22Rv1 (cell line): ENCODE results near the gene DENND2A.

Experiments
- H3K27ac ChIP-seq: fragments of 450-650 bp; 2 replicates; pipeline ENCODE4 v1.5.1; 2017
- ZFX ChIP-seq: fragments of 450-650 bp; IDR thresholded peaks from 2 replicates; pipeline ENCODE4 v1.6.1; 2017; ENCODE audit warnings: antibody characterized with exemption, borderline replicate concordance
- TF ChIP-seq, protein P1 (sequence below): fragments of 450-650 bp; IDR thresholded peaks from 2 replicates; pipeline ENCODE4 v1.5.1; 2017; ENCODE audit warnings: mild to moderate bottlenecking

The DENND2A gene

DNA sequence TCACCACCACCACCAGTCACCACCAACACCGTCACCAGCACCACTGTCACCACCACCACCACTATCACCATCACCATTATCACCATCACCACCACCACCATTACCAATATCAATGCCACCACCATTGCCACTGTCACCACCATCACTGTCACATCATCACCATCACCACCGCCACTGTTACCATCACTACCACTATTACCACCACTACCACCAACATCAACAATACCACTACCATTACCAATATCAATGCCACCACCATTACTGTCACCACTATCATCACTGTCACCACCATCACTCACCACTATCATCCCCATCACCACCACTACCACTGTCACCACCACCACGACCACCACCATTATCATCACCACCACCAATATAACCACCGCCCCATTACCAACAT lies 14.0 kb upstream of the DENND2A start:
- TF ChIP-seq, protein P1, sequence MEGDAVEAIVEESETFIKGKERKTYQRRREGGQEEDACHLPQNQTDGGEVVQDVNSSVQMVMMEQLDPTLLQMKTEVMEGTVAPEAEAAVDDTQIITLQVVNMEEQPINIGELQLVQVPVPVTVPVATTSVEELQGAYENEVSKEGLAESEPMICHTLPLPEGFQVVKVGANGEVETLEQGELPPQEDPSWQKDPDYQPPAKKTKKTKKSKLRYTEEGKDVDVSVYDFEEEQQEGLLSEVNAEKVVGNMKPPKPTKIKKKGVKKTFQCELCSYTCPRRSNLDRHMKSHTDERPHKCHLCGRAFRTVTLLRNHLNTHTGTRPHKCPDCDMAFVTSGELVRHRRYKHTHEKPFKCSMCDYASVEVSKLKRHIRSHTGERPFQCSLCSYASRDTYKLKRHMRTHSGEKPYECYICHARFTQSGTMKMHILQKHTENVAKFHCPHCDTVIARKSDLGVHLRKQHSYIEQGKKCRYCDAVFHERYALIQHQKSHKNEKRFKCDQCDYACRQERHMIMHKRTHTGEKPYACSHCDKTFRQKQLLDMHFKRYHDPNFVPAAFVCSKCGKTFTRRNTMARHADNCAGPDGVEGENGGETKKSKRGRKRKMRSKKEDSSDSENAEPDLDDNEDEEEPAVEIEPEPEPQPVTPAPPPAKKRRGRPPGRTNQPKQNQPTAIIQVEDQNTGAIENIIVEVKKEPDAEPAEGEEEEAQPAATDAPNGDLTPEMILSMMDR, result no peak
- TF ChIP-seq ZFX, result no peak
- H3K27ac ChIP-seq, result no peak overlapping the region

DNA sequence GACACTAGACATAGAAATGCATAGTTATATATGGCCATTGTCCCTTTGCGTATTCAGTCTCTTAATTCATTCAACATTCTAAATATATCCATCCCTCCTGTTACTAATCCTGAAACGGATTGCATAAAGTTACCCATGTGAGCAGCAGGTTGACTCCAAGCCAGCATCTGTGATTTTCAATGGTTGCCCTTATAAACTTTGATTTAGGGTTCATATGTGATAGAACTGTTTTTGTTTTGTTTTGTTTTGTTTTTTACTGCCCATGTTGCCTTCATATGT lies 13.4 kb upstream of the DENND2A start:
- H3K27ac ChIP-seq, result no peak overlapping the region
- TF ChIP-seq, protein P1, result no peak
- no peak for TF ChIP-seq ZFX

DNA sequence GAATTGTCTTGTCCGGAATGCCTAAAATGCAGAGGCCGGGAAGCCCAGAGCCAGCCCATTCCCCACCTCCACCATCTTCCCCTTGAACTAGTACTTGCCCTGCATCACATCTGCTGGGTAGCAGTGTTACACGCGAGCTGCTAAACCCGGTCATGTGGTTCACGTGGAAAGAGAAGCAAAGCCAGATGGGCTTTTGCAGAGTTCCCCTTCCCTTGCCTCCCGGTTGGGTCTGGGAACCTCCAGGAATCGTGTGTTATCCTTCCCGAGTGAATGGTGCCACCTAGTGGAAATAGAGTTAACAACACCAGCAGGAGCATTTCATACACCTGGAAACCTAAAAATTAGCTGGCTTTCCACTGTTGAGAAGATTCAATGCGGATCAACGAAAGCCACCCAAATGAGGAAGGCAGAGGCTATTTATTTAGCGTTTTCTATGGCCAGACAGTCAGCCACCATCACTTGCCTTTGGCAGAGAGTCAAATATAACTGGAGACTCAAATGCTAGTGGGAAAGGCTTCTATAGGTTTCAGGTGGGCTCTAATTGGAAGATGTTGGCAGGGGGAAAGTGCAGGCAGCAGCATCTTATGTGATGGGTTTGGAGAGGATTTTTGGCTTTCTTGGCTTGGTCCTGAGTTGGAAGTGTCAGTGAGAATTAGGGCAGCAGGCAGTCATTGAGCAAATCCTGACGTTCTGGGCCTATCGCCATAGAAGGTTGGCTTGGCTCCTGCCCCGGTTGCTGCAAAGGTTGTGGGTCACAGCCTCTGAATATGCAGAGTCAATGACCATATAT lies 12.9 kb upstream of the DENND2A start:
- H3K27ac ChIP-seq, result no peak overlapping the region

DNA sequence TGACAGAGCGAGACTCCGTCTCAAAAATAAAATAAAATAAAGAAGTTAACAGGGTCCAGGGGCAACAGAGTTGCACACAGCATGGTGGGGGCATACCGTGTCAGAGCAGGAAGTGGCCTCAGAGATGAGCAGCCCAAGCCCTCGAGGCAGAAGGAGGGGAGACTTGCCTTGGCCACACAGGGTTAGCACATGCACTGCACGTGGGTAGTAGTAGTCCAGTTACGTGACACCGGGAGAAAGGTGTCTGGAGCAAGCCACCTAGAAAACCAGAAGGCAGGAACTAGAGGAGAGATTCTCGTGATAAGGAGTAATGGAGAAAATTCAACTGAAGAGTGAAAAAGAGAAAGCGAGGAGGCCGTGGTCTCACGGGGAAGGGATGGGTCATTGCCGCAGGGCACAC lies 9.8 kb upstream of the DENND2A start:
- H3K27ac ChIP-seq, result no peak overlapping the region
- TF ChIP-seq, protein P1, result no peak
- TF ChIP-seq ZFX, result no peak

More for the DNA sequence above, 12.9 kb upstream of the DENND2A start:
- TF ChIP-seq, protein P1, result peak; percentile 96
- no peak for TF ChIP-seq ZFX

DNA sequence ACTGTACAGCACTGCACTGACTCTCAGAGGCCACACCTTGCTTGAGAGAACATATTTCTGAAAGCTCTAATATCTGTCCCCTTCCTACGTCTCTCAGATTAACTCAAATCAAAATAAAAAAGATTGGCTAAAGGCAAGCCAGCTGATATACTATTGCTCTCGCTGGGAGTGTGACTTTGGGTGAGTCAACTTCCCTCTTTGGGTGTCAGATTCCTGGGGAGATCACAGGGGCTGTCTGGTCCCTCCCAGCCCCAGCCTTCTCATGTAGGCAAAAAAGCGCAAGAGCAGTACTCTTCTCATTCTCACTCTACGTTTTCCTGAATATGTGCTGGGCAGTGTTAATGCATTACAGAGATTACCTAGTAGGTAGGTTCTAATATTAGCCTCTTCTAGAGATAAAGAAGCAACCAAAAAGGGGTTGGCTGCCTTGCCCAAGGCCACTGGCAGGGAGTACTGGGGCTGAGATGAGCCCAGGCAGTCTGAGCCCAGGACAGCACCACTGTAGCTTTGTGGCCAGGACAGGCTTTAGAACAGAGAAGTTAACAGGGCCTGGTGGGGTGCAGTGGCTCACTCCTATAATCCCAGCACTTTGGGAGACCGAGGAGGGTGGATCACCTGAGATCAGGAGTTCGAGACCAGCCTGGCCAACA lies 9.1 kb upstream of the DENND2A start:
- H3K27ac ChIP-seq, result no peak overlapping the region
- TF ChIP-seq ZFX, result no peak
- TF ChIP-seq, protein P1, result no peak

DNA sequence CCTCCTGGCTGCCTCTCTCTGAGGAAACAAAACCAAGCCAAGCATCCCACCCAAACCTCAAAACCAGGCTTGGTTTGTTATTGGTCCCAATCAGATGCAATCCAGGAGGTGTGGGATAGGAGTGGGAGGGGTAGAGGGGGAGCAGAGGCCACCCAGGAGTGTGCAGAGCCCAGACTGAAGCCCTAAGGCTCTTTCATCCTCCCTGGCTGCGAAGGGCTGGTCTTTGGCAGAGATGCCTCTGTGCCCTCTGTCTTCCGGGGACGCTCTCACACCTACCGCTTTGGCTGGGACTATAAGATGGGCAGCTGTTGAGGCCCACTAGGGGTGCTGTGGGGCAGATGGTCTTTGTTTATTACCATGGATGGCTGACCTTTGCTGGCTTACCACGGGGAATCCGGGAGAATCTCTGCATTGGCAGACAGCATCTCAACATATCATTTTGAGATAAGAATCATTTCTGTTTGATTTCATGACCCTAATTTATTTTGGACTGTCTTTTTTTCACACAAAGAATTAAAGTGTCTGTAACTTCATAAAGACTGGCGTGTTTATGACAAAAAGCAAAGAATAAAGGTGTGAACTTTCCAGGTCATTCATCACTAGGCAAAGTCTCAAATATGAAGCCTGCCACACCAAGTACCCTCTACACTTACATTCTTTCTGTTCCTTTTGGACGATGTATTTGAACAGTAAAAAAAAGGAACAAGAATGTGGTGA lies 6.5 kb upstream of the DENND2A start:
- H3K27ac ChIP-seq, result no peak overlapping the region
- TF ChIP-seq ZFX, result no peak
- TF ChIP-seq, protein P1, result peak; percentile 76
